Retina (tissue), 1 donor: ENCODE measurements around the gene DHX16.
A peak's percentile ranks its signal among the peaks of the same experiment; 100 is the strongest.

Experiments
- DNase-seq: peaks from one replicate; pipeline ENCODE4 v3.0.0-alpha.2; 2016

DHX16 gene

DNA sequence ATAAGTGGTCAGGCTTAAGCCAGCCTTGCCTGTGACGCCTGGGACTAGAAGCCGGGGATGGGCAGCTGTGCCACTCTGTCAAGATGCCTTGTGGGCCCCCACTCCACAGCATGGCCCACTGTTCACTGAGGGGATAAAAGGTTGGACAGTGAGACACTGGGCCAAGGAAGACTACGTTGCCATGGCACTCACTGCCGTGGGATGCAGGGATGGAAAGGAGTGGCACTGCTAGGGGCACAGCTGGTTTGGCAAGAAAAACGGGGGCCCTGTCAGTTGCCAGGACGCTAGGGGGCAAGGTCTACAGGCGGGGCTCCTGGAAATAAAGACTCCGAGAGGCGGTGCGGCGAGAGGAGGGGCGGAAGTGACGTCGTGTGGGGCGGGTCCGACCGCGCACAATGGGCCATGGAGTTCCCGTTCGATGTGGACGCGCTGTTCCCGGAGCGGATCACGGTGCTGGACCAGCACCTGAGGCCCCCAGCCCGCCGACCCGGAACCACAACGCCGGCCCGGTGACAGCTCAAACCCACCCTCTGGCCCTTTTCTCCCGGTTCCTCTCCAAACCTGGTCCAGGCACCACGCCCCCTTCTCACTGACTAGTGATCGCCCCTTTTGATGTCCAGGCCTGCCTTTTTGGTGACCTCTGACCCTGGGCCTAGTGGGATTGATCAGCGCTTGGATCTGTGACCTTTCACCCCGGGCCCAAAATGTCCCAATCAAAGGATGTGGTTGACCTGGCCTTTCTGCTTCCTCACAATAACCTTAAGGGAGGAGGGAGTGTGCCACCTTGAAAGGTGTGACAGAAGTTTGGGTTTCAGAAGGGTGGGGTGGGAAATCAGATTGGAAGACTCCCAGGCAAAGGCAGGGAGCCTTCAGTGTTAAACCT is 46.1 kb downstream of the DHX16 start, which contains the start of gene ATAT1:
Gene ATAT1 (plus strand): TSS at position 391 of the 883 bp plus-strand sequence.
- peak; percentile 94 for DNase-seq

GRCh38 chr6:30625511-30625910 is 47.3 kb downstream of the DHX16 start:
- DNase-seq: no peak

GRCh38 chr6:30619561-30619960 is 53.2 kb downstream of the DHX16 start:
- DNase-seq: no peak

DNA sequence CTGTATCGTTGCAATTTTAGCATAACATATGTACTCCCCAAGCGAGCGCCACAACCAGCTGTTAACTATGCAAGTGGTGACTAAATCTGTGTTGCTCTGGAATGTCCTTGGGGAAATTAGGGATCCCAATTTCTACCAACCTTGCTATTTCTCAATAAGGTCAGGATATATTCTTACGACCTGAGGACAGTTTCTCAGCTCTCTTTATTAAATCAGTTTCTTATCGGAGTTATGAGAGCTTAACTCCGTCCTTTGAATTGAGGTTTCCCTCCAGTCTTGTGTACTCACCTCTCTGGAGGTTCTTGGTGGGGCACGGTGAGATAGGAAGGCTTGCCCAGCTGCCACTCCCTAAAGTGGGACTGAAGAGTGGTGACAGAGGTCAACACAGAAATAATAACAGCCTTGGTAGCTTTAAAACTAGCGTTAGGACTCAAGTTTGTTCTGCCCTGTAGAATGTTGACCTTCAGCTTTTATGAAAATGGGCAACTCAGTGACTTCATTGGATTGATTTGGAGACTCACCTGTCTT is 54.5 kb downstream of the DHX16 start:
- DNase-seq: no peak

- peak; percentile 99 for DNase-seq
Measured at GRCh38 chr6:30617565-30618269, 55.1 kb downstream of the DHX16 start, which contains the start of gene MRPS18B. TSS of gene MRPS18B (plus strand) at chr6:30617840. CDS start at chr6:30617866, 26 bp downstream.

- peak; percentile 100 for DNase-seq
Measured at GRCh38 chr6:30616811-30617564, 55.8 kb downstream of the DHX16 start, which contains the start of gene PPP1R10. TSS of gene PPP1R10 (minus strand) at chr6:30617243. CDS start at chr6:30609944, 7,299 bp downstream.

DNA sequence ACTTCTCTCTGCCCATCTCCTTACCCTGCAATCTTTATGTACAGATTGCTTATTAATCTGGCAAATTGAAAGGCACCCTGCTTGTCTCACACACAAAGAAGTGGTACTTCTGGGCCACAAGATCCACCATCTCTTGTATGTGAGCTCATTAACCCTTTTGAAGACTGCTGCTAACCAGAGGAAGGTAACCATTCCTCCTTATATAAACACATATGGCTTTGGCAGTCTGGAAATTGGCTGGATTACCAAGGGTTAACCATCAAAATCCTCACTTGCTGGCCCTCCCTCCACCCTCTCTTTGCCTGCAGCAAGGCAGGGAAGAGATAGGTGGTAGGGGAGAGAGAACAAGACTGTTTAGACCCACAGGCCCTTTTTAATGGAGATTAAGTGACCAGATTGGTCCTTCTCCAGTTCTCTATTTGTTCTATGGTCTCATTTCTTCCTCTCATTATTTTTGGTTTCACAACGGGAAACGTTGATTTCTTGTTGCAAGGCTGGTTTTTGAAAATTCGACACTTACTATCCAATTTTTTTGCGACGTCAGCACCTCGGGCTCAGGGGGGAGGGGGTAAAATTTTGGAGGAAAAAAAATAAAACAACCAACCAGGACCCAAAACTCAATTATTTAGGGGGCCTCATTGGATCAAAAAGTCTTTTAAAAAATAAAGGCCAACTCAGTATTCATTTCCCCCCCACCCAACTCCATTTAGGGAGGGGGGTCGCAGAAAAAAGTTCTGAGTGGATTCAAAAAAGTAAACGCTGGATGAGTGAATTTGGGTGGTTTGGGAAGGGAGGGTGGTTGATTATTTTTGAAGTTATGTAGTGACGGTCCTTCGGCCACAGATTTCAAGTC is 56.6 kb downstream of the DHX16 start:
- peak; percentile 78 for DNase-seq

DNA sequence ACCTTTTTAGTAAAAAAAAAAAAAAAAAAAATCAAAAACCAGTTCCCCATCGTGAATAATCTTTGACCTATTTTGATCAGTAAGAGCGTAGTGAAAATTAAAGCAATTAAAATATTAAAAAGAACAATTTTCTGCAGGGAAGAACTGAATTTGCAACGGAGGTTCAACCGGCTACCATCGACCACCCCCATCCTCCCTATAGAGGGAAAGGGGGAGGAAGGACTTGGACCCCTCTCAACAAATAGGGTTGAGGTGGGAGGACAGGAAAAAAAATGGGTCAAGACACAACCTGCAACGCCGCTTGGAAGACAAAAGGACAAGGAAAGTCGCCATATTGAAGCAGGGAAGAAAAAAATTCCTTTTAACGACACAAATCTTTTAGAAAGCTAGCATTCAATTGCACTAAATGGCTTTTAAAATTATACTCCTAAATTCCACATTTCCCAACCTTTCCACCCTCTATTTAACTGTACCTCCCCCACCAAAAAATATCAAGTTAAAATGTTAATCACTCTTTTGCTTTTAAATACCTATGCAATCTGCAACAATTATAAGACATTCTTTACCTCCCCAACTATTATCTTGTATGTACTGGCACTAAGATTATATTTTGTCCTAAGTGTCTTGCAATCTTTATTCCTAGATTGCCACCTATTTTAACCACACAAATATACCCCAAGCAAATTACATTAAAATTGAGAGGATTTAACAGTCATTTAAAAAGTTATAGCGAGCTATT is 57.4 kb downstream of the DHX16 start:
- no peak for DNase-seq

DNA sequence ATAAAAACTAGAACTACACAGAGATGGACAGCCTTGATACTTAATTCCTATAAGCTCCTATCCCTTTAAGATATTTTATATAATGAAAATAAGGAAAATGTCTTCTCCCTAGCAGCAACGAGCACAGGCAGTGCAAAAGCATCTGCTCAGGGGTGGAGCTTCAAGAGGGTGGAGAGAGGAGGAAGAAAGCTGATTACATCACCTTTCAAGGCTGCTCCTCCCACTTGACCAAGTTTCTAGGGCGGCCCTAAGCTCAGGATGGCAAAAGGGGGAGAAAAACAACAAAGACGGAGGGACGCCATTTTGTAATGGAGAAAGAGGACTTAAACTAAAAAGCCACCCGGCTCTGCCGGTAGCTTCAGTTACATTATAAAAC is 58.0 kb downstream of the DHX16 start:
- peak; percentile 95 for DNase-seq

- peak; percentile 52 for DNase-seq
Measured at GRCh38 chr6:30614044-30614842, 58.6 kb downstream of the DHX16 start.

DNA sequence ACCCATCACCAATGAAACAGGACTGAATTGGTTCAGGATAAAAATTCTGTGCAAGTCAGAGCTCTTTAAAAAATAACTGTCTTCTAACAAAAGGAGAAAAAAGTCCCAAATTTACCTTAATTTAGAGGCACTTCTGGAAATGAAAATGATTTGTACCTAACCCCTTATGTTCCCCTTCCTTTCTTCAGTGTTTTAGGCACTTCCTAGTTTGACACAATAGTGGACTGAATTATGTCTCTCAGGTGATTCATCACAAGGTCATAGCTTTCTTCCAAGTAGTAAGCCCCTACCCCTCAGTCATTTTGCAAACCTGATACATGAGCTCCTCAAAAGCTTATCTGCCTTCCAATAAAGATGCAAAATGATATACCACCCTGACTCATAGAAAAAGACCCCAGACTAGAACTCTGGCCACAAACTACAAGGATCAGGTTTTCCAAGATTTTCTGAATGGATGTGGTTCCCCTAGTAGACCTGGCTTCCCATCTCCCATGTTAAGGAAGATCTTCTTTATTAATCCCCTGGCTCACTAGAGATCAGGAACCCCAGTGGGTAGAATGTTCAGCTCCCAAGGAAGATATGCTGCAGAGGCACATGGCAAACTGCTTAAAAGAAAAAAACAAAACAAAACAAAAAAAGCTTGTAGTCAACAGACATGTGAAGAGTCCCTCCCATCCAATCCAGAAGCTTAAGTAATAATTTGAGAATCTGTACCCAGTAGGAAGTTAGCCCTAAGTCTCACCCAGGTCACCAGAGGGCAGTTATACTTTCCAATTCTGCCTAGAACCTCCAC is 59.4 kb downstream of the DHX16 start:
- DNase-seq: no peak

DNA sequence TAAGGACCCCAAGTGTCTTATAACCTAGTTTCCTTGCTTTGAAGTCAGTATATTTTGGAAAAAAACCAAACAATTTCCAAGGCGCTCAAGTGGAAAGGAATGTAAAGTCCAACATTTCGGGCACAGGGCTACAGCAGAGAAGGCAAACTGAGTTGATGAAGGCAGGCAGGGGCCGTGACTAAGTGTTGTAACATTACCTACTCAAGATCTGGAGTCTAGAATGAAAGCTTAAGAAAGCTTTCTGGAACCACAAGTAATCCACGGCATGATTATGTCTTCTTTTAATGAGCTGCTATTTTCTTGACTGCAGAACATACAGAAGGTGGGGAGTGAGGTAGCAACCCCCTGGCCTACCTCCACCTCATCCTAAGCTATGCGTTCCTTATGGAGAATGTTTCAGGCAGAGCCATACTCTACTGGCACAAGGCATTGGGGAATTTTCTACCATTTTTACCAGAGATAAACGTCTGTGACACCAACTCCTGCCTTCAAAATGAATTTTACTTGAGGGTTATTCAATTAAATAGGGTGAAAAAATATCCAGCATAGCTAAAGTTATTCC is 60.0 kb downstream of the DHX16 start:
- no peak for DNase-seq

- DNase-seq: no peak
Measured at GRCh38 chr6:30612213-30612612, 60.6 kb downstream of the DHX16 start.

GRCh38 chr6:30611856-30612194 is 61.0 kb downstream of the DHX16 start:
- DNase-seq: no peak

DNA sequence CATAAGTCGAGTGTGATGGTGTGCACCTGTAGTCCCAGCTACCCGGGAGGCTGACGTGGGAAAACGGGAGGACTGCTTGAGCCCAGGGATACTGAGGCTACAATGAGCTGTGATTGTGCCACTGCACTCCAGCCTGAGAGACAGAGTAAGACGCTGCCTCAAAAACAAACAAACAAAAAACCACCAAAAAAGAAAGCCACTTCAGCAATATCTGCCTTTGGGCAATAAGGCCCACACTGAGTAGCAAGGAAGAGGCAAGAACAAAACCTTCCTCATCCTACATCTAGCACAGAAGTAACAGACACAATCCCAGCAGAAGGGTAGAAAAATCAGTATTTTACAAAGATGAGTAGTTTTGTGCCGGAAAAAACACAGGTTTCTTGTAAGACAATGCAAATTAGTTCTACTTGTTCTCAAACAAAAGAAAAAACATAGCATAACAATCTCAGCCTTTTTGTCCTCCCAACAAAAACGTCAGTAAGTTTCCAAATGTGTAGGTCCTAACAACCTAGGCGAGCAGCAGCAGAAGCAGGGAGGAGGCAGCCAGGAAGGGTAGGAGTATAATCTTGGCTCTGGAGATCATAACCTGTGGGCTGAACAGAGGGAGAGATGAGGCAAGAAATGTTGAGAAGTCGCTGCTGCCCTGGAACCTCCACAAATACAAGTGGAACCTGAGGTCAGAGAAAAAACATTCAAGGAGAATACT is 61.5 kb downstream of the DHX16 start:
- DNase-seq: no peak

GRCh38 chr6:30610065-30610464 is 62.7 kb downstream of the DHX16 start:
- no peak for DNase-seq

DNA sequence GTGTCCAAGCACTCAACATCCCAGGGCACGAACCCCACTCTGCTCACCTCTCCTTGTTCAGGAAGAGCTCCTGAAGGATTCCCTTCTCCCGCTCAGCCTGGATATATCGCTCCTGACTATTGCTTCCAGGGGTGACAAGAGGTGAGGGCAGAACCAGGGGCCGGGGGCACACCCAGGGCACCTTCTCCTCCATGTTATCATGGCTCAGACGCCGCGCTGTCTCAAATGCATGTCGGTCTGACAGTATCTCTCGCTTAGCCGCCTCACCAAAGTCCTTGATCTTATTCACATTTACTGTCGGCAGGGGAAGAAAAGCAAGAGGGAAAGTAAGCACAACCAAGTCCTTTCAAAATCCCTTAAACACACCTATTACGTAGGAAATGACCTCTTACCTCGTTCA is 68.8 kb downstream of the DHX16 start:
- no peak for DNase-seq
